ENCODE results near the gene SLC39A12. TPM values are rescaled to one million over a fixed set of nuclear protein-coding genes. Genes with fewer than 3 reads are reported as not detected.

Gene SLC39A12
- total RNA-seq, 4 donors from 2014 or later, result not detected

- no peak overlapping the region for H3K4me3 ChIP-seq
- H3K27me3 ChIP-seq, result no peaks in the 10 kb centered on the region
- DNase-seq, result no peak
- no peaks in the 10 kb centered on the region for H3K4me1 ChIP-seq
- no peak for ATAC-seq
- intact Hi-C loops (cut with DNase I; ENCODE audit: low total_unique reads), result no loop called here
- TF ChIP-seq CTCF (IDR thresholded peaks at IDR 0.05 in 4 of 5, conservative IDR thresholded peaks at IDR 0.05 in 1 of 5) (no peak), POLR2A (IDR thresholded peaks at IDR 0.05) (no peak)
- in situ Hi-C loops (cut with MboI; ENCODE audit: low sequenced_read_pairs in 4 of 4), result no loop called here
- no peaks in the 10 kb centered on the region for H3K36me3 ChIP-seq
- no peaks in the 10 kb centered on the region for H3K9me3 ChIP-seq
- no peak overlapping the region for H3K27ac ChIP-seq
Observed at GRCh38 chr10:17959870-17960269, 8.2 kb downstream of the SLC39A12 start.

- no peaks in the 10 kb centered on the region for H3K36me3 ChIP-seq
- intact Hi-C loops (cut with DNase I; ENCODE audit: low total_unique reads), result no loop called here
- H3K27me3 ChIP-seq, result no peaks in the 10 kb centered on the region
- H3K9me3 ChIP-seq, result no peaks in the 10 kb centered on the region
- ATAC-seq (no peak), DNase-seq (no peak)
- no peak for TF ChIP-seq CTCF (IDR thresholded peaks at IDR 0.05 in 4 of 5, conservative IDR thresholded peaks at IDR 0.05 in 1 of 5)
- TF ChIP-seq POLR2A (IDR thresholded peaks at IDR 0.05), result no peak
- H3K4me1 ChIP-seq, result no peaks in the 10 kb centered on the region
- H3K4me3 ChIP-seq, result no peak overlapping the region
- in situ Hi-C loops (cut with MboI; ENCODE audit: low sequenced_read_pairs in 4 of 4), result no loop called here
- no peak overlapping the region for H3K27ac ChIP-seq
Observed at GRCh38 chr10:17961551-17962422, 10.1 kb downstream of the SLC39A12 start.

GRCh38 chr10:17963431-17963830 is 11.7 kb downstream of the SLC39A12 start:
- Histone ChIP-seq H3K4me3 (no peak overlapping the region), H3K4me1 (no peaks in the 10 kb centered on the region), H3K9me3 (no peaks in the 10 kb centered on the region), H3K27me3 (no peaks in the 10 kb centered on the region), H3K27ac (no peak overlapping the region), H3K36me3 (no peaks in the 10 kb centered on the region)
- DNase-seq (no peak), ATAC-seq (no peak)
- TF ChIP-seq POLR2A (IDR thresholded peaks at IDR 0.05), result no peak
- TF ChIP-seq CTCF (IDR thresholded peaks at IDR 0.05 in 4 of 5, conservative IDR thresholded peaks at IDR 0.05 in 1 of 5), result no peak
- intact Hi-C loops (cut with DNase I; ENCODE audit: low total_unique reads) (no loop called here), in situ Hi-C loops (cut with MboI; ENCODE audit: low sequenced_read_pairs in 4 of 4) (no loop called here)

GRCh38 chr10:17965649-17966235 is 14.0 kb downstream of the SLC39A12 start:
- Histone ChIP-seq H3K4me1 (no peaks in the 10 kb centered on the region), H3K4me3 (no peak overlapping the region), H3K9me3 (no peaks in the 10 kb centered on the region), H3K36me3 (no peaks in the 10 kb centered on the region), H3K27ac (no peak overlapping the region), H3K27me3 (no peaks in the 10 kb centered on the region)
- in situ Hi-C loops (cut with MboI; ENCODE audit: low sequenced_read_pairs in 4 of 4), result no loop called here
- DNase-seq (no peak), ATAC-seq (no peak)
- intact Hi-C loops (cut with DNase I; ENCODE audit: low total_unique reads), result no loop called here
- no peak for TF ChIP-seq CTCF (IDR thresholded peaks at IDR 0.05 in 4 of 5, conservative IDR thresholded peaks at IDR 0.05 in 1 of 5)
- no peak for TF ChIP-seq POLR2A (IDR thresholded peaks at IDR 0.05)
